AG04449 (cell line): ENCODE results near the gene PROSER3.

Experiments
- CTCF ChIA-PET: fragments of 350-600 bp; formaldehyde crosslinking; extraction: SDS; loops from one replicate; lab custom pipeline; 2021; ENCODE audit warnings: antibody characterized with exemption; lab: Yijun Ruan, JAX
- POLR2A ChIA-PET: fragments of 400-600, 350-600 bp; formaldehyde crosslinking; extraction: SDS; loops from one replicate; lab custom pipeline; 2020; ENCODE audit warnings: antibody characterized with exemption, inconsistent platforms; lab: Yijun Ruan, JAX
- DNase-seq: peaks from one replicate; pipeline ENCODE4 v3.0.0-alpha.2; 2010; ENCODE audit warnings: low read depth, low spot score
- H3K4me3 ChIP-seq: 2 replicates; pipeline ENCODE4 v1.5.1; 2011; ENCODE audit warnings: low read depth, mild to moderate bottlenecking, control low read depth, low read length
- TF ChIP-seq, protein P1 (sequence below): IDR thresholded peaks from one replicate; pipeline ENCODE4 v1.5.1; 2011; ENCODE audit warnings: mild to moderate bottlenecking, moderate library complexity, low read length, control low read depth, inconsistent platforms; ENCODE audit not compliant: insufficient read depth; ENCODE audit errors: missing control alignments

The PROSER3 gene

DNA sequence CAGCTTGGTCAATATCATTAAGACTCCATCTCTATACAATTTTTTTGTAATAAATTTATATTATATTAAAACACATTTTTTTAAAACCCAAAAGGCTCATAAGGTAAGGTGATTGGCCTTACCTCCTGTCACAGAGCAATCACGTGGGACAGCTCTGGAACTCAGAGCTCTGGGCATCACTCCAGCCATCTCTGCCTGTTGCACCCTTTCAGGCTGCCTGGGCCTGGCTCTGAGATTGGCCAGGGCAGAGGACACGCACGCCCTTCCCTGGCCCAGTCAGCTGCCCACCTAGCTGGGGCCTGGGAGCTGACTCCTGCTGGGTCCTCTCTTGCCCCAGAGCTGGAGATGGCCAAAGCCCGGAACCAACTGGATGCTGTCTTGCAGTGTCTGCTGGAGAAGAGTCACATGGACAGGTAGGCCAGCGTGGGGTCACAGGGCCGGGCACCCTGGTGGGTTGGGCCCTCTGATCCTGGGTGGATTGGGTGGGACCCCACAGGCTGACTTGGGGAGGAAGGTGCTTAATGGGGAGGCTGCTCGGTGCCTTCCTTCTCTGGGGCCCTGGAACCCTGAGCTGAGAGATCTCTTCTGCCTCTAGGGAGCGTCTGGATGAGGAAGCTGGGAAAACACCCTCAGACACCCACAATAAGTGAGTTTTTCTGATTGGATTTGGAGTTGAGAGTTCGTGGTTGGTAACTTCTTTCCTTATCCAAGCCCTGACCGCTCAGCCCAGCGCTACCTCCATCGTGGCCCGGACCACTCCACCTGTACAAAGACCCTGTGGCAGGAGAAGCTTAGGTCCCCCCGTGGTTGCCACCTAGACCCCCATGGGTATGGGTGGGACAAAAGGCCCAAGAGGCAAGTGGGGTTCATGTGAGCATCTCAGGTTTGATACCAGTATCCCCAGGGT, 5.9 kb upstream of the PROSER3 start:
- no peak overlapping the region for H3K4me3 ChIP-seq
- ChIA-PET CTCF (no interaction called here), POLR2A (no interaction called here)
- TF ChIP-seq, protein P1, sequence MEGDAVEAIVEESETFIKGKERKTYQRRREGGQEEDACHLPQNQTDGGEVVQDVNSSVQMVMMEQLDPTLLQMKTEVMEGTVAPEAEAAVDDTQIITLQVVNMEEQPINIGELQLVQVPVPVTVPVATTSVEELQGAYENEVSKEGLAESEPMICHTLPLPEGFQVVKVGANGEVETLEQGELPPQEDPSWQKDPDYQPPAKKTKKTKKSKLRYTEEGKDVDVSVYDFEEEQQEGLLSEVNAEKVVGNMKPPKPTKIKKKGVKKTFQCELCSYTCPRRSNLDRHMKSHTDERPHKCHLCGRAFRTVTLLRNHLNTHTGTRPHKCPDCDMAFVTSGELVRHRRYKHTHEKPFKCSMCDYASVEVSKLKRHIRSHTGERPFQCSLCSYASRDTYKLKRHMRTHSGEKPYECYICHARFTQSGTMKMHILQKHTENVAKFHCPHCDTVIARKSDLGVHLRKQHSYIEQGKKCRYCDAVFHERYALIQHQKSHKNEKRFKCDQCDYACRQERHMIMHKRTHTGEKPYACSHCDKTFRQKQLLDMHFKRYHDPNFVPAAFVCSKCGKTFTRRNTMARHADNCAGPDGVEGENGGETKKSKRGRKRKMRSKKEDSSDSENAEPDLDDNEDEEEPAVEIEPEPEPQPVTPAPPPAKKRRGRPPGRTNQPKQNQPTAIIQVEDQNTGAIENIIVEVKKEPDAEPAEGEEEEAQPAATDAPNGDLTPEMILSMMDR = no peak
- no peak for DNase-seq

DNA sequence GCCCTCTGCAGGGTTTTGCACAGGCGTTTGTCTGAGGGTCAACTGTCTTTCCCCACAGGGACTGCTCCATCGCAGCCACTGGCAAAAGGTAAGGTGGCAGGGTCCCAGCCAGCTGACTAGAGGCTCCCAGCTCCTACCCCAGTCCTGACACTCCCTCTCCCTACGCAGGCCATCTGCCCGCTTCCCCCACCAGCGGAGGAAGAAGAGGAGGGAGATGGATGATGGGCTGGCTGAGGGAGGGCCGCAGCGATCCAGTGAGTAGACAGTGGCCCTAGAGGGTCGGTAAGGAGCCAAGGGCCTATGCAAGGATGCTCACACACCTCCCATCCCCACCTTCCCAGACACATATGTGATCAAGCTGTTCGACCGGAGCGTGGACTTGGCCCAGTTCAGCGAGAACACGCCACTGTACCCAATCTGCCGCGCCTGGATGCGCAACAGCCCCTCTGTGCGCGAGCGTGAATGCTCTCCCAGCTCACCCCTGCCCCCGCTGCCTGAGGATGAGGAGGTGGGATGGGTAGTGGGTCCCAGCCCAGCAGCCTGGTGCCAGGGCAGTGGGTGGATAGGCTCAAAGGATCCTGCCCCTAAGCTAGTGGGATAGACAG, 5.1 kb upstream of the PROSER3 start:
- ChIA-PET CTCF (no interaction called here), POLR2A (no interaction called here)
- TF ChIP-seq, protein P1 = no peak
- H3K4me3 ChIP-seq = no peak overlapping the region
- no peak for DNase-seq

DNA sequence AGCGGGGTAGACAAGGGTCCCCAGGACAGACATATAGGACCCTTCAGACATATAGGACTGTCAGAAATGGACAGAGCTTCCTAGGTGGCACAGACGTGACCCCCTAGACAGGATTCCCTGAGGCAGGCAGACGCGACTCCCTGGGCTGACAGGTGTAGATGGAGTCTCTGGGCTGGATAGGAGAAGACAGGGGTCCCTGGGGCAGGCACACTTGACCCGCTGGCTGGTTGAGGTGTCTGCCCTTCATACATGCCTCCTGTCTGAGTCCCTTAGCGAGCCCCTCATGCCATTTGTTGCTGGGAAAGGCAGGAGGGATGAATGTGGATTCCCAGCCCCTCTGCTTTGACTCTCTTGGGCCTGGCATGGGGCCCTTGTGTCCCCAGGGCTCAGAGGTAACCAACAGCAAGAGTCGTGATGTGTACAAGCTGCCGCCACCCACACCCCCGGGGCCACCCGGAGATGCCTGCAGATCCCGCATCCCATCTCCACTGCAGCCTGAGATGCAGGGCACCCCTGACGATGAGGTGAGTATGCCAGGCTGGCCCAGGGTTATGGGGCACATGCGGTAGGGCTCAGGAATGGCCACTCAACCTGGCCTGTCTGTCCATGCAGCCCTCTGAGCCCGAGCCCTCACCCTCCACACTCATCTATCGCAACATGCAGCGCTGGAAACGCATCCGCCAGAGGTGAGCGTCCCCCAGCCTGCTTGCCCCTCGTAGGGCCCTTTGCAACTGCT, 4.2 kb upstream of the PROSER3 start:
- ChIA-PET POLR2A (interaction anchor here (0.7 kb wide), 1 partner anchor 14 kb away, joined by 3 read pairs; no protein-coding TSS in a partner anchor), CTCF (no interaction called here)
- H3K4me3 ChIP-seq = no peak overlapping the region
- no peak for DNase-seq
- TF ChIP-seq, protein P1 = no peak

DNA sequence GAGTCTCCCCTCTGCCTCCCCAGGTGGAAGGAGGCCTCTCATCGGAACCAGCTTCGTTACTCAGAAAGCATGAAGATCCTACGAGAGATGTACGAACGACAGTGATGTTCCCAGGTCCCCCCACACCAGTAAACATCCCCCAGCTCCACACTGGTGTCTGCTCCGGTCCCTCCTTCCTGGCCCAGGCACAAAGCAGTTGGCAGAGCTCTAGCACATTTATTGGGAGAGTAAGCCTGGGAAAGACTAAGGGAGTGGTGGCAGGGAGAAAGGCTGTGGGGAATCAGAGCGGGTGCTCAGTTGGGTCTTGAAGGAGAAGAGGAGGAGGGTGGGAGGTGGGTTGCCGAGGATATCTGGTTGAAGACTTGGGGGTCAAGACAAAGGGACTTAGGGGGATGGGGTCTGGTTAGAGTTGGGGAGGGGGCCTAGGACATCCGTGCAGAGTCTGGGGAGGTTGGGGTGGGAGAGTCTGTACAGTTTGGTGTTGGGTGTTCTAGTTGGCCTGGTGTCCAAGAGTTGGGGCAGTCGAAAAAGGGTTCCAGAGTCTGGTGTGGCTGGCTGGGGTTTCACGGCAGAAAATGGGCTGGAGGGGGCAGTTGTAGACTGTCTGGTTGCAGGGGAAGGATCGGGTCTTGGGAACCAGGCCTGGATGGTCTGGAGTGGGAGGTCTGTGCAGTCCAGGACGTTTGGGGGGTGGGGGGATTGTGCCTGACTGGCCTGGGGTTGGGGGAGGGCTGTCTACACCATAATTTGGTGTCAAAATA, 3.4 kb upstream of the PROSER3 start:
- ChIA-PET POLR2A (interaction anchor here (0.7 kb wide), 1 partner anchor 14 kb away, joined by 3 read pairs; no protein-coding TSS in a partner anchor), CTCF (no interaction called here)
- no peak overlapping the region for H3K4me3 ChIP-seq

DNA sequence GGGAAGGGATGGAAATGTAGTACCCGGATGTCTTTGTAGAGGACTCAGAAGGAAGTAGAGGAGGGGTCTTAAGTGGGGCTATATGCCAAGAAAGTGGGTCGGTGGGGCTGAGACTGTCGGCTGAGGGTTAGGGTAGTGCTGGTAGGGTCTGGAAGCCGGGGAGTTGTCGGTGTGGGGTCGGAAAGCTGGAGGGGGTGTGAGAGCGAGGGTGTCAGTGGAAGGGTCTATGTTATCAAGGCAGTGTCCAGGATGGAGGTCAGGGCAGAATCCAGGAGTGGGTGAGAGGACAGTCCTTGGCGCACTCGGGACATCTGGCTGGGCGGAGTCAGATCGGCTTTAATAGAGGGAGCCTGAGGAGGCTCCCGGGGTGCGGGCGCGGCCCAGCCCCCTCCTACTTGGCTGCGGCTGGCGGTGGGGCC, 2.8 kb upstream of the PROSER3 start:
- no peak for DNase-seq
- H3K4me3 ChIP-seq = peak overlapping the region; percentile 65
- POLR2A ChIA-PET = no interaction called here
- TF ChIP-seq, protein P1 = no peak
- CTCF ChIA-PET = no interaction called here

More for the DNA sequence above, 3.4 kb upstream of the PROSER3 start:
- no peak for DNase-seq
- TF ChIP-seq, protein P1 = no peak
